ENCODE results near the gene ACSM4. TPM values are rescaled to one million over a fixed set of nuclear protein-coding genes. Genes with fewer than 3 reads are reported as not detected.

The ACSM4 gene
- total and polyA plus RNA-seq, 9 of the 15 experiments (the other 6 are each of a cell fraction or from before 2014, with no cell fraction given), result not detected

DNA sequence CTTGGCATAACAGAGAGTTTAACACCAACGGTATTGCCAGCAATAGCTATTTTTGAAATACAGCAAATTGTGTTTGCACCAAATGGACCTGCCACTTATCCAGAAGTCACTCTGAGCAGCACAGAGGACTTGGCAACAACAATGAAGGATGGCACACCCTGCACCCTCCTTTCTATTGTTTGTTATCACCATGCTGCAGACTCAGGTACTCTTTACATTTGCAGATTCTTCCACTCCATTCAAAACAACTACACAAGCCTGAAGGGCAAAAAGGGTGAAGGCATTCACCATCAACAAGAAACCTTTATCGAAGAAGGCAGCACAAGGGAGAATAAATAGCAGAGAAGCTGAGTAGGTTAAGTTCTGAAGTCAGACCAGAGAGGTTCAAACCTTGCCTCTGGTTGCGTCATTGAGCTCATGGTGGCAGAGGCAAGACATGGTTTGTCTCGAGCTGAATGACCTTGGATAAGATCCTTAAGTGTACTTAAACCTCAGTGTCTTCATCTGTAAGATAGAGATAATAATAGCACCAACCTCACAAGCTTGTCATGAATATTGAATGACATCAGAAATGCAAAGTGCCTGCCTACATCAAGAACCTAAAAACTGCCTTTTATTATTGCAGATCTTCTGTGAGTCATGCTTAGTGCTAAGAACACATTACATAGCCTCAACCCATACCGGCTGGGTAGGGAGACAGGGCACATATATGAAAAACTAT is 1.4 kb upstream of the ACSM4 start (continued):
- TF ChIP-seq, protein P1, sequence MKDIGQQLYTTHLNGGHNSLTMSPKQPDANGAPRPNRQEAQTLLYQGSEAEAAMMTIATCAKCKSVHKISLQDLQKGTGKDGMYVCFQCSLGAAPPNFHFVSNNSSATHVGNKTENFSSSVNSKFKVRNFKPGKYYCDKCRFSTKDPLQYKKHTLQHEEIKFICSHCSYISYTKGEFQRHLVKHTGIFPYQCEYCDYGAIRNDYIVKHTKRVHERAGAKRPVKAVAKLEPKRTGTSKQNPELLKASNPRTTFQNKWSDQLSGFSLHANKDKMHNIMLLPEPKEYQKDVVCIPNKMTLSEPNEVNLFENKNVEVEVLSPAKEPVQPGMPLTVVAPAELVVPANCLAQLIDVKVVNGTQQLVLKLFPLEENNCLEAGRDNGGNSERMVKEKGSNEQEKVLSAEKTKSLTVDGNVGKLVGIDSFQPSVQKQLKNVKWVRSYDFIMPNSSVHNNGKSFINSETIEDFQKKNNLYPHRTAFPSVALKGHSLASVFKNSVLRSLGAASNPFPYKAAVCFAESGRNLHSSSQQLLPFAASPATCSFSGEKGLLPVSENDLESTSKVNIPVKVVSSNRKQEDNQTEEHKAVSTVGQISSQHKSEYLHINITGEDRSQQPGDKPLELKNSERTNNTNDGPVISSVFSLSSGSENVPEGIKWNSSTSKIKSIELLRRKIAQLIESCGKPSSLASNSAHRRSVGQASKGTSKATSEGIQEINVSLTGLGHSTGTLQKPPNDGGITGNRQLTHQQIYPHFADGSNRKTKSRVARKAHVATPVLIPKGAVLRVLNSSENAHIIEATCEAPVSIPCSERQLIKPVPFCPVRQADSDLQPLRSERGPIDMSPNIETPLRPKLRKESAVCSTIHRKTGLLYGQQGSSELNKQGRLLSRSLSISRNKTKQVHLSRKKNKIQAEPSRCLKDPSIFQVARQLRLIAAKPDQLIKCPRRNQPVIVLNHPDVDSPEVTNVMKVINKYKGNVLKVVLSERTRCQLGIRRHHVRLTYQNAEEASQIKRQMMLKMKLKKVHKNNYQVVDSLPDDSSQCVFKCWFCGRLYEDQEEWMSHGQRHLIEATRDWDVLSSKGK (CRISPR knock-in tag; IDR thresholded peaks at IDR 0.05), result no peak
- TF ChIP-seq, protein P2, sequence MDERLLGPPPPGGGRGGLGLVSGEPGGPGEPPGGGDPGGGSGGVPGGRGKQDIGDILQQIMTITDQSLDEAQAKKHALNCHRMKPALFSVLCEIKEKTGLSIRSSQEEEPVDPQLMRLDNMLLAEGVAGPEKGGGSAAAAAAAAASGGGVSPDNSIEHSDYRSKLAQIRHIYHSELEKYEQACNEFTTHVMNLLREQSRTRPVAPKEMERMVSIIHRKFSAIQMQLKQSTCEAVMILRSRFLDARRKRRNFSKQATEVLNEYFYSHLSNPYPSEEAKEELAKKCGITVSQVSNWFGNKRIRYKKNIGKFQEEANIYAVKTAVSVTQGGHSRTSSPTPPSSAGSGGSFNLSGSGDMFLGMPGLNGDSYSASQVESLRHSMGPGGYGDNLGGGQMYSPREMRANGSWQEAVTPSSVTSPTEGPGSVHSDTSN (CRISPR knock-in tag; IDR thresholded peaks at IDR 0.05; ENCODE audit: low read depth), result no peak
- TF ChIP-seq, protein P2 (tag; conservative IDR thresholded peaks at IDR 0.05; ENCODE audit: low read depth), result 0 out of 2 replicates have a peak, but pooled peaks have one; percentile 7
- TF ChIP-seq POLR2G (IDR thresholded peaks at IDR 0.05; ENCODE audit: low read depth, low read length) (no peak), ZNF23 (CRISPR knock-in tag; IDR thresholded peaks at IDR 0.05) (no peak), ZNF764 (CRISPR knock-in tag; IDR thresholded peaks at IDR 0.05; ENCODE audit: low read depth) (no peak), ZFP30 (CRISPR knock-in tag; IDR thresholded peaks at IDR 0.05; ENCODE audit: borderline replicate concordance) (no peak), EZH2 (IDR thresholded peaks at IDR 0.05; ENCODE audit: borderline replicate concordance, low read depth, low read length) (no peak), KDM5B (IDR thresholded peaks at IDR 0.05; ENCODE audit: insufficient replicate concordance, low read depth, low read length) (no peak), POU5F1 (IDR thresholded peaks at IDR 0.05; ENCODE audit: borderline replicate concordance, low read depth, low read length, partially characterized antibody) (no peak), POLR2A (conservative IDR thresholded peaks at IDR 0.05) (no peak), ZNF354B (CRISPR knock-in tag; IDR thresholded peaks at IDR 0.05) (no peak), ZKSCAN3 (CRISPR knock-in tag; IDR thresholded peaks at IDR 0.05) (no peak)
- TF ChIP-seq, protein P3, sequence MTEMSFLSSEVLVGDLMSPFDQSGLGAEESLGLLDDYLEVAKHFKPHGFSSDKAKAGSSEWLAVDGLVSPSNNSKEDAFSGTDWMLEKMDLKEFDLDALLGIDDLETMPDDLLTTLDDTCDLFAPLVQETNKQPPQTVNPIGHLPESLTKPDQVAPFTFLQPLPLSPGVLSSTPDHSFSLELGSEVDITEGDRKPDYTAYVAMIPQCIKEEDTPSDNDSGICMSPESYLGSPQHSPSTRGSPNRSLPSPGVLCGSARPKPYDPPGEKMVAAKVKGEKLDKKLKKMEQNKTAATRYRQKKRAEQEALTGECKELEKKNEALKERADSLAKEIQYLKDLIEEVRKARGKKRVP (CRISPR knock-in tag; IDR thresholded peaks at IDR 0.05), result peak; percentile 89
